GM12873 (cell line): ENCODE results near the gene CHAF1B.

ENCODE experiments used
- TF ChIP-seq, protein P1 (sequence below): IDR thresholded peaks from 2 replicates; pipeline ENCODE4 v1.5.1; 2012; ENCODE audit warnings: low read depth, mild to moderate bottlenecking, moderate library complexity, low read length, control low read depth; ENCODE audit not compliant: insufficient read depth; ENCODE audit errors: missing control alignments

The CHAF1B gene

DNA sequence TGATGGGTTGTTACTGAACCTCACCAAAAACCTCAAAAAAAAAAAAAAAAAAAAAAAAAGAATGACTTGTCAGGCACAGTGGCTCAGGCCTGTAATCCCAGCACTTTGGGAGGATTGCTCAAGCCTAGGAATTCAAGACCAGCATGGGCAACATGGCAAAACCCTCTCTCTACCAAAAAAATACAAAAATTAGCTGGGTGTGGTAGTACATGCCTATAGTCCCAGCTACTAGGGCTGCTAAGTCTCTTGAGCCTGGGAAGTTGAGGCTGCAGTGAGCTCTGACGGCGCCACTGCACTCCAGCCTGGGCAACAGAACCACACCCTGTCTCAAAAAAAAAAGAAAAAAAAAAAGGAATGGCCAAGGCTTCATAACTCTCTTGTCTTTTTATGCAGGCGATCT lies 11.1 kb downstream of the CHAF1B start:
- TF ChIP-seq, protein P1, sequence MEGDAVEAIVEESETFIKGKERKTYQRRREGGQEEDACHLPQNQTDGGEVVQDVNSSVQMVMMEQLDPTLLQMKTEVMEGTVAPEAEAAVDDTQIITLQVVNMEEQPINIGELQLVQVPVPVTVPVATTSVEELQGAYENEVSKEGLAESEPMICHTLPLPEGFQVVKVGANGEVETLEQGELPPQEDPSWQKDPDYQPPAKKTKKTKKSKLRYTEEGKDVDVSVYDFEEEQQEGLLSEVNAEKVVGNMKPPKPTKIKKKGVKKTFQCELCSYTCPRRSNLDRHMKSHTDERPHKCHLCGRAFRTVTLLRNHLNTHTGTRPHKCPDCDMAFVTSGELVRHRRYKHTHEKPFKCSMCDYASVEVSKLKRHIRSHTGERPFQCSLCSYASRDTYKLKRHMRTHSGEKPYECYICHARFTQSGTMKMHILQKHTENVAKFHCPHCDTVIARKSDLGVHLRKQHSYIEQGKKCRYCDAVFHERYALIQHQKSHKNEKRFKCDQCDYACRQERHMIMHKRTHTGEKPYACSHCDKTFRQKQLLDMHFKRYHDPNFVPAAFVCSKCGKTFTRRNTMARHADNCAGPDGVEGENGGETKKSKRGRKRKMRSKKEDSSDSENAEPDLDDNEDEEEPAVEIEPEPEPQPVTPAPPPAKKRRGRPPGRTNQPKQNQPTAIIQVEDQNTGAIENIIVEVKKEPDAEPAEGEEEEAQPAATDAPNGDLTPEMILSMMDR = no peak

DNA sequence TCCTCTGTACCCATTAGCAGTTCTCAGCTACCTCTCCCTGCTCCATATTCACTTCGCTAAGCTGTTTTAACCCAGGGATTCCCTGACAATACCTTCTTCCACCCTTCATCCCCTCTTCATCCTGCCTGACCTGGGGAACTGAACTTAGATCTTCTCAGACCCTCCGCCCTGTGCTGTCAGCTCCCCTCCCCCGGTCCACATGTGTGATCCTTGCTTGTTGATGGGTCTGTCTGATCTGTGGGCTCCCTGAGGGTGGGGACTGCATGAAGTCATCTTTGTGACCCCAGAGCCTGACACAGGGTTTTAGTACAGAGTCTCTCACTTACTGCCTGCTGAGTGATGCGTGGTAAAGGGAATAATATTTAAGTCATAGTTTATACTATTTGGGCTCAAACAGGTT lies 11.8 kb downstream of the CHAF1B start:
- TF ChIP-seq, protein P1 = no peak

DNA sequence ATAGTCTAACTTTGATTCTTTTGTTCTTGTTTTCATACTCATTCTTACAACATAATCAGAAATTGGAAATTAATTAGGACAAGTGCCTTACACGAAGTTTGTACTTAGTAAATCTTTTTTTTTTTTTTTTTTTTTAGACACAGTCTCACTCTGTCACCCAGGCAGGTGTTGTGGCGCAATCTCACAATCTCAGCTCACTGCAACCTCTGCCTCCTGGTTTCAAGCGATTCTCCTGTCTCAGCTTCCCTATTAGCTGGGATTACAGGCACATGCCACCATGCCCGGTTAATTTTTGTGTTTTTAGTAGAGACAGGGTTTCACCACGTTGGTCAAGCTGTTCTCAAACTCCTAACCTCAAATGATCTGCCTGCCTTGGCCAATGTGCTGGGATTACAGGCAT lies 12.4 kb downstream of the CHAF1B start:
- TF ChIP-seq, protein P1 = no peak

DNA sequence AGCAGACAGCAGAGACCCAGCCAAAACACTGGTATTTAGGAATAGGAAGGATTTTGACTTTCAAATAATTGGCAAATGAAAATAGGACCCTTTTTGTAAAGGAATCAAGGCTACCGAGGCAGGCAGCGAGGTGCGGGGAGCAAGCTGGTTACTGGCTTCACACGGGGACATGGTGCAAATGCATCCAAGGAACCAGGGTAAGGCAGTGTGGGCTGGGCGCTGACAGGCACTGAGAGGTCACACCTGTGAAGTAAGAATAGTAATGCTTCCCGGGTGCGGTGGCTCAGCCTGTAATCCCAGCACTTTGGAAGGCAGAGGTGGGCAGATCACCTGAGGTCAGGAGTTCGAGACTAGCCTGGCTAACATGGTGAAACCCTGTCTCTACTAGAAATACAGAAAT lies 15.5 kb downstream of the CHAF1B start:
- TF ChIP-seq, protein P1 = no peak

DNA sequence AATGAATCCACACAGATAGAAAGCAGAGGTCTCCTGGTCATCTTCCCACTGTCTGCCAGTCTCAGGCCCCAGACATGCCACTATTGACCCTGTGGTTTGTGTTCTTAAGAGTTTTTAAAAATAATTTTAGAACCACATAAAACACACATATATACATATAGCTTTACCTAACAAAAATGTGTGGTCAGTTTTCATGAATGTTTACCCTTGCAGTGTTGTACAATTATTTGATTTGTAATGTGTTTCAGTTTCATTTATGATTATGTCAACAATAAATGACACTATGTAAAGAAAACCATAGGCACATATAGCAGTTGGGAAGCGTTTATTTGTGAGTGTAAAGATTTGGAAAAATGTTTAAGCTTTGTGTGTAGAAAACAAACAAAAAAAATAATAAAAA lies 17.1 kb downstream of the CHAF1B start:
- TF ChIP-seq, protein P1 = no peak

DNA sequence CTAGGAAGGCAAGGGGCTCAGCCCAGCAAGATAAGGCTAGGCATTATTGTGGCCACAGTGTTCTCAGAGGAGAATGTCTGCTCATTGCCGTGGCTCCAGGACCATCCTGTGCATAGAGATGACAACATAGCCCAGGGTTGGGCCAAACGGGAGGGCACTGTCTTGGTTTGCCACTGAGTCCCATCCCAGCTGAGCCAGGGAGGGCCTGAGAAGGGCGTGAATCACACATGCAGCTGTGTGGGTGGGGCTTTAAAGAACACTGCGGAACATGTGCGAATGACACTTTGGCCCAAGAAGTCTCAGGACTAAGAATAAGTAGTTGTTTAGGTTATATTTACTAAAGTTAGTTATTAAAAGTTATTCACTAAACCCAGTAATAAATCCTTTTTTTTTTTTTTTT lies 18.5 kb downstream of the CHAF1B start:
- TF ChIP-seq, protein P1 = no peak

DNA sequence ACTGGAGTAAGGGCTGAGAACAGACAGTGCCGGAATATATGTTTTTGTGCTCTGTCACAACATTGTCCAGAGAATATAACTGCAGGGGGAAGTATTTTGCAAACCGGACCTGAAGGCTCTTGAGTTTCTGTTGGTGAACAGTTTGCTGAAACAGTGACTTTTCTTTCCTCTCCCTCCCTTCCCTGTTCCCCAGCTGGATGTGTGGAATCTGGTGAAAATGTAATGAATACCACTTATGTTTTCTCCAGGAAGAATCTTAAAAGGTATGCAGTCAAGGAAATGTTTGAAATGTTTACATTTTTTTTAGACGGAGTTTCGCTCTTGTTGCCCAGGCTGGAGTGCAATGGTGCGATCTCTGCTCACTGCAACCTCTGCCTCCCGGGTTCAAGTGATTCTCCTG lies 23.4 kb downstream of the CHAF1B start:
- TF ChIP-seq, protein P1 = no peak
